Measurements from ENCODE around the gene GRIP1. TPM values are rescaled to one million over a fixed set of nuclear protein-coding genes. Genes with fewer than 3 reads are reported as not detected.

The GRIP1 gene
- total RNA-seq, 1 experiment from 2014 or later, result 22.5 TPM

DNA sequence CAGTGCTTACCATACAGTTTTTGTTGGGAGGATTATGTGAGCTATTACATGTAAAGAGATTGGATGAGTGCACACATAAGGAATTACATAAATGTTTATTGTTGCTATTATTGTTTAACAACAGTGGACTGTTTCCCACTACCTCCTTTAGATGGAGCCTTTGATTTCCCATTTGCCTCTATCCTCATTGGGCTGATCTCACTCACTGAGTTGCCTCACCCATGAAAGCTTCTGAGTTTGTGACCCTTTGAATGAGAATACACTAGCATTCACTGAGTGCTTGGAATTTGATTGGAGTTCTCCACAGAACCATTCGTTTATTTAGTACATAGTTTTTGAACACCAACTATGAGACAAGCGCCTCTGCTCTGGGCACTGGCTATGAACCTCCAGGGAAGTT is 255.6 kb downstream of the GRIP1 start:
- Mint-ChIP-seq H3K27me3 (ENCODE audit: low read depth) (peaks cover 2% of the 10 kb centered on the region; the same call in 1 of the 2 replicates), H3K27ac (peak overlapping the region; percentile 2), H3K4me1 (peaks cover 34% of the 10 kb centered on the region), H3K9me3 (peaks cover 15% of the 10 kb centered on the region), H3K4me3 (no peak overlapping the region), H3K36me3 (peaks cover 21% of the 10 kb centered on the region)
- ChIA-PET POLR2A (interaction anchor here (0.6 kb wide), 1 partner anchor 695 kb away, joined by 3 read pairs; no protein-coding TSS in a partner anchor), CTCF (no interaction called here)
- no peak for TF ChIP-seq RORB (CRISPR knock-in tag; IDR thresholded peaks at IDR 0.05)
- 0 out of 2 replicates have a peak, but pooled peaks have one; percentile 32 for TF ChIP-seq ETV6 (CRISPR knock-in tag; IDR thresholded peaks at IDR 0.05)
- no peak for TF ChIP-seq GTF2I (CRISPR knock-in tag; conservative IDR thresholded peaks at IDR 0.05)
- TF ChIP-seq, protein P1, sequence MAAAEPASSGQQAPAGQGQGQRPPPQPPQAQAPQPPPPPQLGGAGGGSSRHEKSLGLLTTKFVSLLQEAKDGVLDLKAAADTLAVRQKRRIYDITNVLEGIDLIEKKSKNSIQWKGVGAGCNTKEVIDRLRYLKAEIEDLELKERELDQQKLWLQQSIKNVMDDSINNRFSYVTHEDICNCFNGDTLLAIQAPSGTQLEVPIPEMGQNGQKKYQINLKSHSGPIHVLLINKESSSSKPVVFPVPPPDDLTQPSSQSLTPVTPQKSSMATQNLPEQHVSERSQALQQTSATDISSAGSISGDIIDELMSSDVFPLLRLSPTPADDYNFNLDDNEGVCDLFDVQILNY (CRISPR knock-in tag; IDR thresholded peaks at IDR 0.05), result no peak
- DNase-seq (ENCODE audit: low spot score) (no peak), ATAC-seq (peak; percentile 87)

DNA sequence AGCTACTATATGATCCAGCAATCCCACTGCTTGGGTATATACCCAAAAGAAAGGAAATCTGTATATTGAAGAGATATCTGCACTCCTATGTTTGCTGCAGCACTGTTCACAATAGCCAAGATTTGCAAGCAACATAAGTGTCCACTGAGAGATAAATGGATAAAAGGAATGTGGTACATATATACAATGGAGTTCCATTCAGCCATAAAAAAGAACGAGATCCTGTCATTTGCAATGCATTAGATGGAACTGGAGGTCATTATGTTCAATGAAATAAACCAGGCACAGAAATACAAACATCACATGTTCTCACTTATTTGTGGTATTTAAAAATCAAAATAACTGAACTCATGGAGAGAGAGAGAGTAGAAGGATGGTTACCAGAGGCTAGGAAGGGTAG is 260.0 kb downstream of the GRIP1 start:
- DNase-seq (ENCODE audit: low spot score), result no peak
- ATAC-seq, result no peak
- Mint-ChIP-seq H3K27ac (no peak overlapping the region), H3K4me3 (no peak overlapping the region), H3K36me3 (peaks cover 7% of the 10 kb centered on the region; the same call in 1 of the 2 replicates), H3K27me3 (ENCODE audit: low read depth) (no peaks in the 10 kb centered on the region), H3K4me1 (peaks cover 9% of the 10 kb centered on the region), H3K9me3 (peaks cover 8% of the 10 kb centered on the region; the same call in 1 of the 2 replicates)
- no peak for TF ChIP-seq MXD4 (CRISPR knock-in tag; IDR thresholded peaks at IDR 0.05; ENCODE audit: borderline replicate concordance)
- TF ChIP-seq SP1 (CRISPR knock-in tag; conservative IDR thresholded peaks at IDR 0.05), result no peak
- TF ChIP-seq, protein P2, sequence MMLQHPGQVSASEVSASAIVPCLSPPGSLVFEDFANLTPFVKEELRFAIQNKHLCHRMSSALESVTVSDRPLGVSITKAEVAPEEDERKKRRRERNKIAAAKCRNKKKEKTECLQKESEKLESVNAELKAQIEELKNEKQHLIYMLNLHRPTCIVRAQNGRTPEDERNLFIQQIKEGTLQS (CRISPR knock-in tag; conservative IDR thresholded peaks at IDR 0.05), result no peak
- TF ChIP-seq ESRRA (CRISPR knock-in tag; IDR thresholded peaks at IDR 0.05; ENCODE audit: borderline replicate concordance), result no peak
- no peak for TF ChIP-seq IRF2 (CRISPR knock-in tag; IDR thresholded peaks at IDR 0.05; ENCODE audit: borderline replicate concordance, low read depth)
- no peak for TF ChIP-seq HMGA2 (CRISPR knock-in tag; IDR thresholded peaks at IDR 0.05)
- TF ChIP-seq, protein P3, sequence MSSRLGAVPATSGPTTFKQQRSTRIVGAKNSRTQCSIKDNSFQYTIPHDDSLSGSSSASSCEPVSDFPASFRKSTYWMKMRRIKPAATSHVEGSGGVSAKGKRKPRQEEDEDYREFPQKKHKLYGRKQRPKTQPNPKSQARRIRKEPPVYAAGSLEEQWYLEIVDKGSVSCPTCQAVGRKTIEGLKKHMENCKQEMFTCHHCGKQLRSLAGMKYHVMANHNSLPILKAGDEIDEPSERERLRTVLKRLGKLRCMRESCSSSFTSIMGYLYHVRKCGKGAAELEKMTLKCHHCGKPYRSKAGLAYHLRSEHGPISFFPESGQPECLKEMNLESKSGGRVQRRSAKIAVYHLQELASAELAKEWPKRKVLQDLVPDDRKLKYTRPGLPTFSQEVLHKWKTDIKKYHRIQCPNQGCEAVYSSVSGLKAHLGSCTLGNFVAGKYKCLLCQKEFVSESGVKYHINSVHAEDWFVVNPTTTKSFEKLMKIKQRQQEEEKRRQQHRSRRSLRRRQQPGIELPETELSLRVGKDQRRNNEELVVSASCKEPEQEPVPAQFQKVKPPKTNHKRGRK (CRISPR knock-in tag; IDR thresholded peaks at IDR 0.05; ENCODE audit: borderline replicate concordance), result no peak
- no peak for TF ChIP-seq FOXJ3 (CRISPR knock-in tag; IDR thresholded peaks at IDR 0.05; ENCODE audit: borderline replicate concordance)
- TF ChIP-seq, protein P4, sequence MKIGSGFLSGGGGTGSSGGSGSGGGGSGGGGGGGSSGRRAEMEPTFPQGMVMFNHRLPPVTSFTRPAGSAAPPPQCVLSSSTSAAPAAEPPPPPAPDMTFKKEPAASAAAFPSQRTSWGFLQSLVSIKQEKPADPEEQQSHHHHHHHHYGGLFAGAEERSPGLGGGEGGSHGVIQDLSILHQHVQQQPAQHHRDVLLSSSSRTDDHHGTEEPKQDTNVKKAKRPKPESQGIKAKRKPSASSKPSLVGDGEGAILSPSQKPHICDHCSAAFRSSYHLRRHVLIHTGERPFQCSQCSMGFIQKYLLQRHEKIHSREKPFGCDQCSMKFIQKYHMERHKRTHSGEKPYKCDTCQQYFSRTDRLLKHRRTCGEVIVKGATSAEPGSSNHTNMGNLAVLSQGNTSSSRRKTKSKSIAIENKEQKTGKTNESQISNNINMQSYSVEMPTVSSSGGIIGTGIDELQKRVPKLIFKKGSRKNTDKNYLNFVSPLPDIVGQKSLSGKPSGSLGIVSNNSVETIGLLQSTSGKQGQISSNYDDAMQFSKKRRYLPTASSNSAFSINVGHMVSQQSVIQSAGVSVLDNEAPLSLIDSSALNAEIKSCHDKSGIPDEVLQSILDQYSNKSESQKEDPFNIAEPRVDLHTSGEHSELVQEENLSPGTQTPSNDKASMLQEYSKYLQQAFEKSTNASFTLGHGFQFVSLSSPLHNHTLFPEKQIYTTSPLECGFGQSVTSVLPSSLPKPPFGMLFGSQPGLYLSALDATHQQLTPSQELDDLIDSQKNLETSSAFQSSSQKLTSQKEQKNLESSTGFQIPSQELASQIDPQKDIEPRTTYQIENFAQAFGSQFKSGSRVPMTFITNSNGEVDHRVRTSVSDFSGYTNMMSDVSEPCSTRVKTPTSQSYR (CRISPR knock-in tag; IDR thresholded peaks at IDR 0.05), result no peak
- no peak for TF ChIP-seq ZNF317 (CRISPR knock-in tag; IDR thresholded peaks at IDR 0.05; ENCODE audit: borderline replicate concordance, low read depth)
- TF ChIP-seq TCF7 (CRISPR knock-in tag; IDR thresholded peaks at IDR 0.05; ENCODE audit: low read depth), result no peak
- no peak for TF ChIP-seq ETV6 (CRISPR knock-in tag; IDR thresholded peaks at IDR 0.05)
- no peak for TF ChIP-seq MYBL2 (CRISPR knock-in tag; IDR thresholded peaks at IDR 0.05)
- no peak for TF ChIP-seq CREB1 (CRISPR knock-in tag; IDR thresholded peaks at IDR 0.05)
- no peak for TF ChIP-seq NFATC4 (CRISPR knock-in tag; IDR thresholded peaks at IDR 0.05)
- no peak for TF ChIP-seq RORB (CRISPR knock-in tag; IDR thresholded peaks at IDR 0.05)
- TF ChIP-seq, protein P5, sequence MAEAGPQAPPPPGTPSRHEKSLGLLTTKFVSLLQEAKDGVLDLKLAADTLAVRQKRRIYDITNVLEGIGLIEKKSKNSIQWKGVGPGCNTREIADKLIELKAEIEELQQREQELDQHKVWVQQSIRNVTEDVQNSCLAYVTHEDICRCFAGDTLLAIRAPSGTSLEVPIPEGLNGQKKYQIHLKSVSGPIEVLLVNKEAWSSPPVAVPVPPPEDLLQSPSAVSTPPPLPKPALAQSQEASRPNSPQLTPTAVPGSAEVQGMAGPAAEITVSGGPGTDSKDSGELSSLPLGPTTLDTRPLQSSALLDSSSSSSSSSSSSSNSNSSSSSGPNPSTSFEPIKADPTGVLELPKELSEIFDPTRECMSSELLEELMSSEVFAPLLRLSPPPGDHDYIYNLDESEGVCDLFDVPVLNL (CRISPR knock-in tag; IDR thresholded peaks at IDR 0.05; ENCODE audit: borderline replicate concordance, low read depth), result no peak
- TF ChIP-seq, protein P6, sequence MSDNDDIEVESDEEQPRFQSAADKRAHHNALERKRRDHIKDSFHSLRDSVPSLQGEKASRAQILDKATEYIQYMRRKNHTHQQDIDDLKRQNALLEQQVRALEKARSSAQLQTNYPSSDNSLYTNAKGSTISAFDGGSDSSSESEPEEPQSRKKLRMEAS (CRISPR knock-in tag; IDR thresholded peaks at IDR 0.05), result no peak
- POLR2A ChIA-PET, result no interaction called here
- CTCF ChIA-PET, result interaction anchor here (0.6 kb wide), 1 partner anchor 577 kb away, joined by 3 read pairs; no protein-coding TSS in a partner anchor

Measured in WTC11 (cell line).